IPS-NIHi11 (cell line): ENCODE measurements around the gene PAM.
A peak's percentile ranks its signal among the peaks of the same experiment; 100 is the strongest.
"Not testable (repeated sequence)": the region's sequence is repeated elsewhere in the genome, so short reads cannot be mapped to it uniquely, and the experiment has no call there.

Experiments used
- DNase-seq: peaks from one replicate; pipeline ENCODE4 v3.0.0; 2012; ENCODE audit warnings: mixed read lengths, low spot score

The PAM gene

DNA sequence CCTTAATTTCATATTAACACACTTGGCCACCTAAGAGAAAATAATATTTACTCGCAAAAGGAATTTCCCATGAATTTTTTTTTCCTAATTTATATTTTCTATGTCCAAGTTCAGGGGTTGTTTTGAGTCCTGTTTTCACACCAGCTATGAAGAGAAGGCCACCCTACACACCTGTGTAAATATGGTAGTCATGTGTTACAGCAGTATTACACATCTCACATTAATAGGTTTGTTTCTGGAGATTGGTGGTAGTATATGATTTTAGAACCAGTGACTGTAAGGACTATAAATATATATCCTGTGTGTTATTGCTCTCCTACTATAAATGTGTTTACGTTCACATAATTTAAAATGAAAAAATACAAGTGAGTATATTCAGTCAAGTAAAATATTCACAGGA lies 147.5 kb downstream of the PAM start:
- no peak for DNase-seq

DNA sequence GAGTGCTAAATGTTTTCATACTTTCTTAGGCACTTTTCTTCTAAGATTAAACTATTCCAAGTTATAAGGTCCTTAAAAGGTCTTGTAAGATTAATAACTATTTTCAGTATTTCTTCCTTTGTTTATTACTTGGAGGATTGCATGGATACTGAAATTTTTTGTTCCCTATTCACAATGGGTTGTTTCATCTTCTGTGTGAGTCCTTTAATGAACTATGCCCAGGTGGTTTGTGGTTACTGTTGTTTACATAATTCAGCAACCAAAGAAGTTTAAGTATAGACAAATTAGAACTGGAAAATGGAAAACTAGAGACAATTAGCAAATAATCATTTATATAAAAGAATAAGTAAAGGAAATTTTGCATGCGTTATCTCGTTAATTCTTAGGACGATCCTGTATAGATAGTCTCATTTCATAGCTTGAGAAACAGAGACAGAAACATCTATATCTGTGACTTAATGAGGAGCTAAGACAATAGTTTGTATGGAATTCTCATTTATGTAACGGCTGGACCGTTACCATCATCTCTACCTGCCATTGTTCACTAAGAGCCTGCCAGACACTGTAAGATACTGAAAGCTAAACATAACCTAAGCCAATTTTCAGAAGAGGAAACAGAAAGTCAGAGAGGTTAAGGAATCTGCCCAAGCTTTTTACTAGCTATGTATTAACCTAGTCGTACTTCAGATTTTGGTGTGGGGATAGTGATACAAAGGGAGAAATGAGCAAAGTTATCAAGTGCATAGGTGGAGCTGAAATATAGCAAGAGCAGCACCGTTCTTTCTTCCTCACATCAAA lies 148.2 kb downstream of the PAM start:
- no peak for DNase-seq

DNA sequence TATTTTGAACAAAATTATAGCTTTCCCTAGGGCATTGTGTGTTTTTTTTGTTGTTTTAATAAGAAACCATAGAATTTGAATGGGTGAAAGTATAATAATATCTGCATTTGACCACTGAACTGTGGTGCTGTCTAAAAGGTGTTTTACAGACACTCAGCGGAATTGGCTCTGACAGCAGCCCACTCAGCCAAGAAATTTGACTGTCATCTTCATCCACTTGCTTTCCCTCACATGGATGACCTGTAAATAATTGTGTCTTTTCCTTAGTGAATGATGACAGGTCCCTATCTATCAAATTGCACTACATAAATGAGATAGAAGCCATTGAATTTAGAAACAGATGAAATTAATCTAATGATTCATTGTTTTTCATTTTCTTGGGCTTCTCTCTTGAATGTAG lies 150.0 kb downstream of the PAM start:
- no peak for DNase-seq

DNA sequence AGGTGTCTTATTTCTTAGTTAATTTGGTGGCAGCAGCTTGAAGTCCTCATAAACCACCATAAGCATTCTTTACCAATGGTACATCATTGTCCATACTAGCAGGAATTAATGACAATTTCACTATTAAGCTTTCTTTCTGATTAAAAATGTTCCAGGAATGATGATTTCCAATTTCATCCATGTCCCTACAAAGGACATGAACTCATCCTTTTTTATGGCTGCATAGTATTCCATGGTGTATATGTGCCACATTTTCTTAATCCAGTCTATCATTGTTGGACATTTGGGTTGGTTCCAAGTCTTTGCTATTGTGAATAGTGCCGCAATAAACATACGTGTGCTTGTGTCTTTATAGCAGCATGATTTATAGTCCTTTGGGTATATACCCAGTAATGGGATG lies 152.0 kb downstream of the PAM start:
- not testable (repeated sequence) for DNase-seq

DNA sequence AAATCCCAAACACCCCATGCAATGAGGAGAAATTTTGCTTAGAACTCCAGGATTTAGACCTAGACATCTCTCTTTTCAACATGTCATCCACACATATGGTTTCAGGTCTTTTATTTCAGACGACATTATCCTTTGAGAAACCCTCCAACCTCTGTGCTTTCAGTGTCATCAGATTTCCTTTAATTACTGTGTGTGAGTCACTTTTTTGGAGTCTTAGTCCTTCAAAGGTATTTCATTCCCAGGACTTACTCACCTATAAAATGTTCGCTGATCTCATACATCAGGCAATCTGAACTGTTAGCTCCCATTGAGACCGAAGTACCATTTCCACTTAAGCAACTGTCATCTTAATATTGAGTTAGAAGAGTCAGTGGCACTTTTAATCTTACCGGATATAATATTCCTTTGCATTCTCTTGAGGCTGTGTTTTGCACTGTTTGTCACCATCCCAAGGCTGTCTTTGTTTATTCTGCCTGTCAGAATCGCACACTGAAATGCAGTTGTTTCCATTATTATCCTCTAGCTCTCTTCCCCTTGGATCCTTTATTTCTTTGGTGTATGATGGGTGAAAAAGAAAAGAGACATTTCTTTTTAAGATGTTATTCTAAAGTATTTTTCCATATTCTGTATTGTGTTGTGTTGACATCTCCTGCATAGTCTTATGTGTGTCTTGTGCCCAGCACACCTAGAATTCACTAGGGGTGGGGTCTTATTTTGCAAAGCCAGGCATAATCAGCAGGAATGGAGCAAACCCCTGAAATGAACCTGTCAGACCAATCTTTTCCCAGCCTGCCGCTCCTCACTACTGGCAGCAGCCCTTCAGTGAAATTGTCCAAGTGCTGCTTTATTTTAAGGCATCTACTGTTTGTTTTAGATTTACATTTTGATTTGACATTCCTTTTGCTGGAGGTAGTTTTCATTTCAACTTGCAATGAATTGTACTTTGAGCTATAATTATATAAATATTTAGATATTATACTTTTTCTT lies 155.4 kb downstream of the PAM start:
- DNase-seq = peak; percentile 18

DNA sequence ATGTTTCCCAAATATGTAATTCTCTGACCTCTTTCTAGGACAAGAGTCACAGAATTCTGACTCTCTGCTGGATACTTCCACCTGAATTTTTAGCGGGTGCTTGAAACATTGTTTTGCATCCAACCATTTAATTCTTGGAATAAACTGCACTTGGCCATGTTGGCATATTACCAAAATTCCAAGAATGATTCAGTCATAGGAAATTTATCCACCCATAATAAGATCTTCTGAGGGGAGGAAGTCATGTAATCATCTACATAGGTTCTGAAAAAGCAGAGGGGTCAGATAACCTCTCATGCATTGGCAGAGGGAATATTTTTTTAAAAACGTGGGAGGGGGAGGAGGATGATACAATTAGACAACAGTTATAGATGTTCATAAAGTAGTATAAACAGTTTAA lies 156.9 kb downstream of the PAM start:
- no peak for DNase-seq

DNA sequence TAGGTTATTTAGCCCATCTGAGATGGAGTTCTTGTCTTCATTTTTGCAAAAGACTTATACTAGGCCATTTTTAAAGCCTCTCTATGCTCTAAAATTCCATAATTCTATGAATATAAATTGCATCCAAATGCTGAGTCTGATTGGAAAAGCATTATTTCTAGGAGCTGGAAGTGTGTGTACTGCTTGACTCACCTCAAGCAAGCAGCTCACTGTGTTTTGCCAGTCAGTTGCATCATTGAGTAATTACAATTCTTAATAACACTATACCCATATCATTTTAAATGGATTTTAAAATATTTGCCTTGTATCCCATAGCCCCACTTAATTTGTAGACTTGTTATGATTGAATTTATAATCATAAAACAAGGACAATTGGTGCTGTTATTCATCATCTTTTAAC lies 161.0 kb downstream of the PAM start:
- DNase-seq = no peak

DNA sequence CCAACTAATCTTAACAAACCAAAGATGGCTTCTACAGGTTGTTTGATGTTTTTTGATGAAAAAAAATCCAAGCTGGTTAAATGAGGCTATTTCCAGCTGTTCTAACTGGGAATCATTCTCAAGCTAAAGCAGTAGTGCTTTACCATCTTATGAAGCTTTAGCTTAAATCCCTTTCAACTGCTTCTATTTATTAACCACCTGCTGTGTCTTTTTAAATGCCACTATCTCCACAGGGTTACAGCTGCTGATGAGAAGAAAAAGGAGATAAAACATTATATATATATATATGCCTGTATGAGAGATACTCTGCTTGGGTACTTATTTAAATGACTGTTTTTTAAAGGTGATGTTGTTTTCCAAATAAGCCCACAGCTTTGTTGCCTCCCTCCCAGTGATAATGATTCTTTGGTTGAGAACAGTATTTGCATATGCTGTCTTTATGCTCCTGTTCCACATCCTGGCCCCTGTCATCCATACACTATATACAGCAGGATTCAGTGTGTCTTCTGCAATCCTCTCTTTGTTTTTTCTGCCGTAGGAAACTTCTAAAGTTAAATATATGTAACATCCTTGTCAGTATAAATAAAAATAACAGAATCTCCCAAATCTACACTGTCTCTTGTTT lies 164.0 kb downstream of the PAM start:
- no peak for DNase-seq

DNA sequence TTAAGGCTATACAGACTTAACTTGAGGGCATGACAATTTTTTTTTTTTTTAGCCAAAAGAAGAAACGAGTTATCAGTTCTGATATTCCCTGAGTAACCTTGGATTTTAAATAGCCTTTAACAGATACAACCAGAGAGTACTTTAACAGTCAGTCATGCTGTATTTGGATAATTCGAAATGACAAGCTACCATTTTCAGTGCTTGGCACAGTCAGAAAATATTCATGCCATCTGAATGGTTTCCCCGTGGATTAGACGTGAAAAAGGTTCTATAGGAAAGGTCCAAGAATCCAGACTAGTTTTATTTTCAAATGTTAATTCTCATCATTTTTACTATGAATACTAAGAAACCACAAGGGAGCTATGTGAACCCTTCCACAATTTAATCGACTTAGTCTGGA lies 165.7 kb downstream of the PAM start:
- DNase-seq = no peak

DNA sequence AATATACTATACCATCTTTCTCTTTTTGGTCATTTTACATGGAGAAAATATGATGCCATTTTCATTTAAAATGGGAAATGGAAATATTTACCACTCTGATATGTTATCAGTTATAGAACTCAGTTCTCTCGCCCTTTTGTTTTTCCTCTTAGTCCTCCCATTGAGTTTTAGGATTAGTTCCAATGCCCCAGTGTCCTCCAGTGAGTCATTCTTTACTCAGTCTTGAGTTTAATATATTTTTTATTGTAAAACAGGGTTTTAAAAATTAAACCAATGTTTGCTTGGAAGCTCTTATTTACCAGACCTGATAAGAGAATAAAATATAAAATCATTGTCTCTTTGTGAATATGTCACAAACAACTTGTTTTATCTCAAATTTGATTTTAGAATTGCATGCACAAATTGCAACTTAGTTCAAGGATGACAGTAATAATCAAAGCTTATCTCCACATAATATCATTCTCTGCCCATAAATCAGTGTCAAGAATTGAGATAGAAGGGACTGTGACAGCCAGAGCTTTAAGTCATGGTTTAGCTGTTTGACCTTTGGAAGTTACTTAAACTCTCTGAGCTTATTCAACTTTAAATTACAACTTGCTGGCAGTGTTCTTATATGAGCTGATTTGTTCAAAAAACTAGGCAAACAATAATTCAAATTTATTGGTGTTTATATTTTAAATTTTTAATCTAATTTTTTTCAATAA lies 166.4 kb downstream of the PAM start:
- DNase-seq = no peak

DNA sequence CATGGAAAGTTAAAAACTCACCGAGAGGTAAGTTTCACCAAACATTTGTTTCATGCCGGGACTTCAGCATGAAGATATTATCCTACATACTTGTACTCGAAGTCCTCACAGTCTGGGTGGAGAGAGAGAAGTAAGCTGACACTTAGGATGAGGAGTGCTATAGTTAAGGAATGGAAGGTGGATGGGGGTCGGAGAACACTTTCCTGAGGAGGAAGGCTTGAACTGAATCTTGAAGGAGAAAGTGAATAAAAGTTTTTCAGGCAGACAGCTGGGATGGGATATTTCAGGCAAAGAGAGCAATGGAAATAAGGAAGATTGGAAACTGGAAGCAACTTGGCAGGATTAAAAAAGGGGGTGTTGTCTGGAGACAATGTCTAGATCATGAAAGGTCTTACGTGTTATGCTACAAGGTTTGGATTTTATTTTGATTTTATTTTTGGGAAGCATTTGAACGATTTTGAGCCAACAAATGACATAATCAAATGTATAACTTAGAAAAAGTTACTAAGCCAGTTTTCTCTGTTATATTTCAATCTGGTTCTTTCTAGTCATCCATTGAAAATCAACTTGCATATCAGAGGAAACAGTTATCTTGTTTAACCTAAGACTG lies 167.1 kb downstream of the PAM start:
- DNase-seq = peak; percentile 16

DNA sequence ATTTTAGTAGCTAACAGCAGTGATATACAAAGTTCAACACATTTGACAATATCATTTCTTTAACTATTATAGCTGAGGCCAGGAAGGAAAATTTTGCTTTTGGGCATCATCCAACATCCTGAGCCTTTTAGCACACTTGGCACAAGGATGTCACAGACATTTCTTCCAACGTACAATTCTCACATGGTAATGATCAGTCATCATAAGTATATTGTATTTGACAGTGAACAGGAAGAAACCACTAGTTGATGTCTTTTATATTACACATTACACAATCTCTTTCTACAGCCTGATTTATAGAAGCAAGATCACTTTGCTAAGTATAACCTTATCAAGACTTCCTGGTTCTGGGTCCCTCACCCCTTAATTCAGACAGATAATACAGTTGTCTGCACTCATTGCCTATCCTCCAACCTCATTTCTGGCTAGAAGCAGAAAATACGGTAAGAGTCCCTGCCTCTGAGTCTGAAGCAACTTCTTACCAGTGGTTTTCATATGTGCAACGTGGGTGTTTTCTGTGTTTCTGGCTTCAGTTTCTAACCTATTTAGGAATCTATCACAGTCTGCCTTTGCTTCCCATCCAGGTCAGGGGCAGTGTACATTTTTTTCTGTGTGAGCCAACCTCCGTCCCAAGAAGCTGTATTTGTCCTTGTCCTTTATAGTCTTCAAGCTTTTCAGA lies 167.8 kb downstream of the PAM start:
- DNase-seq = no peak

DNA sequence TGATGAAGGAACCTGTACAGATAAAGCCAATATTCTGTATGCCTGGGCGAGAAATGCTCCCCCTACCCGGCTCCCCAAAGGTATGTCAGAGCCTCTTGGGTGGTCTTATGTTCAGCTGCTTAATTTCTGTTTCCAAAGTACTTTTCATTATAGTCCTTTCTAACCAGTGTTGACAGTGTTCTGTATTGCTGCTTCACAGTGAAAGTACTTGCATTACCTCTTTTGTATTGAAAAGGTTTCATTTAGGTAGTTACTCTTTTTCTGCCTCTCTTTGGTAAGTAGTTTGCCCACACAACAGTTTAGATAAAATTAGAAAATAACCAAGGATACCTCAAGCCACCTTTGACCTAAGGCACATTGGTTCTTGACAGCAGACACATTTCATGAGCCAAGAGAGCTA lies 169.9 kb downstream of the PAM start:
- DNase-seq = no peak

DNA sequence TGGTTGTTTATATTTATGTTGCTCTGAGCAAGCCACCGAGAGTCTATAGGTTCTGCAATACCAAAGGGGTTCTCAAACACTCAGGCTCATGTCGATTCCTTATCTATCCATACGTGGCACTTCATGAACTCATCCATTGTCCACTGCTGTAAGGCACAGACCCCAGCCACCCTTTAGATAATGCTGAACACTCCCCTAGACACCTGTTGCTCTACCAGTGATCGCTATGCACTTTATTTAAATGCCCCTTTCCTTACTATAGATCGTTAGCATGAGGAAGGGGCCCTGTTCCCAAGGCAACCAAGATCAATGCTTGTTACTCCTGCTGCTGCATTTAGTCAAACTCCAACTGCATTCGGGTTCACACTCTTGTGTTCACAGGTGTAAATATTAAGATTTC lies 171.9 kb downstream of the PAM start:
- DNase-seq = no peak

DNA sequence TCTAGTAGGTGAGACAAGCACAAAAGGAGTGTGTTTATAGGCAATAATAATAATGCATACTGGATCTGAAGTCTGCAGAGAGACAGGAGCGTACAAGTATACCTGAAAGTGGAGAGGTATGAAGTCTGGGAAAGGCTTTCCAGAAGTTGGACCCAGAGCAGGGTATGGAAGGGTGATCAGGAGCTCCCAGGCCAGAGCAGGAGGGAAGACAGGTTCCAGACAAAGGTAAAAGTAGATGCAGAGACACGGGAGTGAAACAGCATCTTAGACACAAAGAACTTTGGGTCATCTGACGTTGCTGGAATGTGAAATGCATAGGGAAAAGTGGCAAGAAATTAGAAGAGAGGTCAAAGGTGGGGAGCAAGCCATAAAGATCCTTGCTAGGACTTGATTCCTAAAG lies 175.1 kb downstream of the PAM start:
- no peak for DNase-seq

DNA sequence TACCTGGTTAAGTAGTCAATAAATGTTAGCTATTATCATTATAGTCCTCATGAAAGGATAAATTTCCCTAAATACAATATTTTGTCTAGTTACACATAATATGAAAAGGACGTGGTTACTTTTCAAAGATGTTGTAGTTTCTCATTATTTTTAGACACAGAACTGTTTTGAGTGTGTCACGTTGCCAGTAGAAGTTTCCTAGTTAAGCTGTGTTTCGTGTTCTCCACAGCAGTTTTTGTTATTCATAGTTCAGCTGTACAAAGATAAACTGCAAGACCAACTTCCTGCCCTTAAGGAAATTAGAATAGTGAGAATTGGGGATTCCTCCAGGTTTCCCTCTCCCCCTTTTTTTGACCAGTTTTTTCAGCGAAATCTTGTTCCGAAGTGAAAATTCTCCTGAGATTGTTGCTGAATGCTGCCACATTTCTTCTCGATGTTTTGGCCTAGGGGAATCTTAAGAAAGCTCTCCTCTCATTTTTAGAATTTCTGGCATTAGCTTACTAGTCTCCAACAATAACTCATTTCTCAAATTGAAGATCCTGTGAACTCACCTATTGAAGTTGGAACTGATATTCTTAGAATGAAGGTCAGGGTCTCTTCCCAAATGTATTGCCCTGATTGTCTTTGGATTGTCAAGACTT lies 176.1 kb downstream of the PAM start:
- DNase-seq = no peak

DNA sequence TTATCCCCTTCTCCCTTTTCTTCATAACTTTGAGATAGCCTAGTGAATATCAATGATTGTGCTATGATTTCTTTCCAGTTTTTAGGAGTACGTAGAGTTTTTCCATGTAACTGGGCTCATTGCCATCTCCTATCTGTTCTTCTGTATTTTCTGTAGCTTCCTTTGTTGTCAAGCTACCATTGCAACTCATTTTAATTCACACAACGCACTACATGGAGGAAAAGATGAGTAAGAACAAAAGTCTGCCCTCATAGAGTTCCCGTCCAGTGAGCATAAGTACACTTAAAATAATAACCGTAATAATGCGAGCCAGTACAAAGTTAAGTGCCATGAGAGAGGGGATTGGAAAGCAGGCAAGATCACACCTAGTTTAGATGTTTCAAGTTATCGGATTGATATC lies 177.7 kb downstream of the PAM start:
- DNase-seq = no peak

DNA sequence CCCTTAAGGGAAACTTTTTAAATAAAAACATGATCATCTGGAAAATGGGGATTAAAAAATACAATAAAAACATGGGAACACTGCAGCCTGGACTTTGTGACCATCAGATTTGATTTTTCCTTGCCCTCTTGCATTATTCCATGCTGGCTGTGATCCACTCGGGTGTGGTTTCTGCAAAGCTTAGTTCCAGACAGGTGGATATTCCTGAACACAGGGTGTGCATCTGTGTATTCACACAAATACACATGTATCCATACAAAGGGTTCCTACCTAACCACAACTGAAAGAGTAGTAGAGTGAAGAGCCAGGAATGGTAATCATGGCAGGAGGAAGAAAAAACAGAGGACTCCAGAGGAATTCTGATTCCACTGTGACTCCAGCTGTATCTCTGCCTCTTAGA lies 178.2 kb downstream of the PAM start:
- DNase-seq = no peak

DNA sequence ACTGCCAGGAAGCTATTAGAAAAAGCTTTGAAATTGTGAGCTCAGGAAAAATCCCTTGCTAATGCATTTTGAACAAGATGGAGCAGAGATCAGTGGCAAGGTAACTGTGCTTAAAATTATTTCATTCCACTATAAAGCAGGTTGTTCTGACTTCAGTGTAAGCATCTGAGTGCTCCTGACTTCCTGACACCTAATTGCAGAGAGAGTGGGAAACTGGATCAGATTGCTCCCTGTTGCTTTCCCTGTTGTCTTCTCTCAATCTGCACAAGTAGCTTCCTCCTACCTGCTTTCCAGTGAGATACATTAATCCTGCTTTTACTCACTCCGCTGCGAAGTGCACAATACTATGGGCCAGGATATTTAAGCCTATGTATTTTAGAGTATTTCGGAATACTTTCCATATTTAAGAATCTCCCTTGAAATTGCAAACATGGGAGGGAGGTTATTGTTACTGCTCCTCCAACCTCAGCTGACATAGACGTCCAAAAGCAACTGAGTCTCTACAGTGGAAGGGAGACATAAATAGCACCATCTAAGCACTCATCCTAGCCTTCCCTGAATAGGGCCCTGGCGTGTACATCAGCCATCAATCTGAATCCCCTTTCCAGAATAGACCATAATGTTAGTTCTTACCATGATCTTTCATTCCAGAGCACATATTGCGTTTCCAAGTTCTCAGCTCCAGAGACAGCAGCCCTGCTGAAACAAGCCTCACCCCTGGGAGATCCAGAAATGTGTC lies 178.8 kb downstream of the PAM start:
- DNase-seq = no peak

DNA sequence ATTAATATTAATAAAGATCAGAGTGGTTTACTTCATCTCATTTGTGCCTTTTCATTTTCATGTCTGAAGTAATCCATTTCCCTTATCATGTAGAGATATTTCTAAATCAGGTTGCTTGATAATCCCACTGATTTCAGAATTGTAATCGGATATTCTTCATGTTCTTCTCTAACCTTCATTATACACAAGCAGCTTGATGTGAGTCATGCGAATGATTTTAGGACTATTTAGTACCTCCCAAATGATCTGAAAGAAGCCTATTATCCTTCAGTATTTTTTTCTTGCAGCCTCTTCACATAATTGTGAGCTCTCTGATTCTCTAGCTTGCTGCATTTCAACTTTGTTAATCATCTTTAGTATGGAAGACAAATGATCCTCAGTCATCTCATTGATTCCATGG lies 182.8 kb downstream of the PAM start:
- DNase-seq = no peak
